ENCODE results near the gene OR2M5. TPM values are rescaled to one million over a fixed set of nuclear protein-coding genes. Genes with fewer than 3 reads are reported as not detected.

The OR2M5 gene, protein sequence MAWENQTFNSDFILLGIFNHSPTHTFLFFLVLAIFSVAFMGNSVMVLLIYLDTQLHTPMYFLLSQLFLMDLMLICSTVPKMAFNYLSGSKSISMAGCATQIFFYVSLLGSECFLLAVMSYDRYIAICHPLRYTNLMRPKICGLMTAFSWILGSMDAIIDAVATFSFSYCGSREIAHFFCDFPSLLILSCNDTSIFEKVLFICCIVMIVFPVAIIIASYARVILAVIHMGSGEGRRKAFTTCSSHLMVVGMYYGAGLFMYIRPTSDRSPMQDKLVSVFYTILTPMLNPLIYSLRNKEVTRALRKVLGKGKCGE
- not detected in 2 replicates for total RNA-seq

DNA sequence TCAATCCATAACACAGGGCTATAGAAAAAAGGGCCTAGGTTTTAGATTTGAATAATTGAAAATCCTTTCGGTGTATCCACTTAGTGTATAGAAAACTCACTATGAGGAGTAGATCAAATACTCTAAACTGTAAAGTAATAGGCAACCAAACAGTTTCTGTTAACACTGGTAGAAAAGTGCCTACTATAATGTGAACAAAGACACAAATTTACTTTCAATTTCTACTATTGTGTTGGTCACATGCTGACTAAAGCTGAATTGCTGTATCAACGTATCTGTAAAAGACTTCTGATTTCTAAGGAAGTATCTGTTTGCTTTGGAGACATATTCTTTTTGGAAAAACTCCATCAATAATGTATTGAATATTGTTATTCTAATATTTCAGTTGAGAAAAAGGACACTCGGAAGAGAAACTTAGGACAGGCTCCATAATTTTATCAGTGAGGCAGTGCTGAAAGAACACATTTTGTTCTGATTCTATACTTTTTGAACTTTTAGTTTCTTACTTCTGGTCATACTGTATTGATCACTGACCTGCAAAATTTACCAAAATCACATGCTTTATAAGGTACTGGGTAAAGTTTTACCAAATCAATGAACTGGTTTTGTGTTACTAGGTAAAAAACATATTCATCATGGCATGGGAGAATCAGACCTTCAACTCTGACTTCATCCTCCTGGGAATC is at the start of gene OR2M5:
Gene OR2M5, plus strand, starts transcription at position 636 of the 686 bp plus-strand sequence. Its CDS starts 0 bp downstream, at position 636.

DNA sequence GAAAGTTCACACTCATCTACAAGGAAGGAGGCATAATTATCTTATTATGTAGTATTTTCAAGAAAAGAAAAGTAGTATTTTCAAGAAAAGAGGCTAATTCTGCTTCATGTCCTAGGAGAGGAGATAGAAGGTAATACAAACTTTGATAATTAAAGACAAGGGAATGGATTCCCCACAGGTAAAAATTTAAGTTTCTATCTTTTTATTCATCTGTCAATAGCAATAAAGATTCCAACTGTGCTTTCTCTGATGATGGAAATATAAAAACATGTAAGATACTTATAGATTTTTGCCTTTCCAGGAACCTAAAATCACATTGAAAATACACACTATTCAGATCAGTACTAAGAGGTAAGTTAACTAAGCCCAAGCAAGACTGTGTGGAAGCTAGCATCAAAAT is 29.6 kb downstream of the OR2M5 start, which contains the start of gene OR2M2:
Gene OR2M2, plus strand, starts transcription at position 301 of the 400 bp plus-strand sequence. CDS start 5,165 bp downstream, outside the sequence.

Other genes starting within 250 kb of the OR2M5 start
- not detected in 2 replicates for gene OR2W3, start 249.6 kb upstream of the OR2M5 start, total RNA-seq
- gene OR2T8, start 224.9 kb upstream of the OR2M5 start, total RNA-seq = not detected in 2 replicates
- gene OR2AJ1, start 220.3 kb upstream of the OR2M5 start, total RNA-seq = not detected in 2 replicates
- gene OR2L8, start 196.3 kb upstream of the OR2M5 start, total RNA-seq = not detected in 2 replicates
- not detected in 2 replicates for gene OR2AK2, start 179.9 kb upstream of the OR2M5 start, total RNA-seq
- gene OR2L5, start 131.5 kb upstream of the OR2M5 start, total RNA-seq = not detected in 2 replicates
- gene OR2L2, start 115.1 kb upstream of the OR2M5 start, total RNA-seq = under 0.01 TPM in 1 of 2 replicates, not detected in the other
- not detected in 2 replicates for gene OR2L3, start 98.3 kb upstream of the OR2M5 start, total RNA-seq
- not detected in 2 replicates for gene OR2L13, start 50.0 kb upstream of the OR2M5 start, total RNA-seq
- gene OR2M2, start 29.7 kb downstream of the OR2M5 start, total RNA-seq = not detected in 2 replicates
- not detected in 2 replicates for gene OR2M3, start 52.1 kb downstream of the OR2M5 start, total RNA-seq
- gene OR2M4, start 86.3 kb downstream of the OR2M5 start, total RNA-seq = not detected in 2 replicates
- gene OR2T33, start 132.8 kb downstream of the OR2M5 start, total RNA-seq = not detected in 2 replicates
- gene OR2T12, start 158.3 kb downstream of the OR2M5 start, total RNA-seq = not detected in 2 replicates
- gene OR2M7, start 179.4 kb downstream of the OR2M5 start, total RNA-seq = not detected in 2 replicates
- gene OR14C36, start 203.6 kb downstream of the OR2M5 start, total RNA-seq = not detected in 2 replicates
- not detected in 2 replicates for gene OR2T4, start 216.5 kb downstream of the OR2M5 start, total RNA-seq
- not detected in 2 replicates for gene OR2T6, start 230.6 kb downstream of the OR2M5 start, total RNA-seq

Data from smooth muscle cell of trachea (primary cell).